WTC11 (cell line): ENCODE results near the gene LATS2. TPM values are rescaled to one million over a fixed set of nuclear protein-coding genes. Genes with fewer than 3 reads are reported as not detected.

Experiments used
- ATAC-seq: fragments of 200-7000 bp; cut with Tn5 transposase; 2 replicates; pipeline ENCODE4 v1.10.0; 2021; ENCODE audit warnings: mild to moderate bottlenecking, moderate library complexity
- CTCF ChIA-PET: fragments of 300-600 bp; sonication (Branson Sonifier 250); formaldehyde crosslinking; loops from one replicate; lab custom pipeline; 2021; ENCODE audit warnings: antibody characterized with exemption; lab: Charles Lee
- POLR2A ChIA-PET: fragments of 350-600 bp; sonication (Branson Sonifier 250); formaldehyde crosslinking; loops from one replicate; lab custom pipeline; 2021; ENCODE audit warnings: antibody characterized with exemption; lab: Charles Lee
- DNase-seq: peaks from one replicate; pipeline ENCODE4 v3.0.0; 2021; ENCODE audit warnings: low spot score
- H3K27ac Mint-ChIP-seq: 2 replicates; pipeline ENCODE4 v1.8.0; 2021; ENCODE audit warnings: mixed read lengths
- H3K27me3 Mint-ChIP-seq: 2 replicates; pipeline ENCODE4 v1.8.0; 2021; ENCODE audit warnings: low read depth, mild to moderate bottlenecking, moderate library complexity, mixed read lengths
- H3K36me3 Mint-ChIP-seq: 2 replicates; pipeline ENCODE4 v1.8.0; 2021; ENCODE audit warnings: mixed read lengths
- H3K4me1 Mint-ChIP-seq: 2 replicates; pipeline ENCODE4 v1.8.0; 2022; ENCODE audit warnings: mixed read lengths
- H3K4me3 Mint-ChIP-seq: 2 replicates; pipeline ENCODE4 v1.8.0; 2021; ENCODE audit warnings: mild to moderate bottlenecking, moderate library complexity, mixed read lengths
- H3K9me3 Mint-ChIP-seq: 2 replicates; pipeline ENCODE4 v1.8.0; 2021; ENCODE audit warnings: mixed read lengths
- CBFB ChIP-seq: sonication (generic); formaldehyde crosslinking; IDR thresholded peaks from 2 replicates; pipeline ENCODE4 v1.8.1; 2022; ENCODE audit warnings: mild to moderate bottlenecking, low read depth, missing genetic modification reagents
- ETV6 ChIP-seq: sonication (generic); formaldehyde crosslinking; IDR thresholded peaks from 2 replicates; pipeline ENCODE4 v1.8.1; 2022; ENCODE audit warnings: mild to moderate bottlenecking, missing genetic modification reagents
- HMGA2 ChIP-seq: fragments of 250-450 bp; sonication (Bioruptor Pico); IDR thresholded peaks from 2 replicates; pipeline ENCODE4 v1.4.0; 2021; ENCODE audit warnings: mild to moderate bottlenecking, moderate library complexity
- IRF2 ChIP-seq: sonication (generic); formaldehyde crosslinking; IDR thresholded peaks from 2 replicates; pipeline ENCODE4 v1.8.0; 2022; ENCODE audit warnings: low read depth, missing genetic modification reagents, borderline replicate concordance
- NFE2L1 ChIP-seq: sonication (generic); formaldehyde crosslinking; IDR thresholded peaks from 2 replicates; pipeline ENCODE4 v1.8.1; 2023; ENCODE audit warnings: missing genetic modification reagents
- NFYB ChIP-seq: sonication (generic); formaldehyde crosslinking; conservative IDR thresholded peaks from 2 replicates; pipeline ENCODE4 v1.8.0; 2022; ENCODE audit warnings: low read depth, missing genetic modification reagents
- OVOL2 ChIP-seq: fragments of 250-450 bp; sonication (Bioruptor Pico); IDR thresholded peaks from 2 replicates; pipeline ENCODE4 v1.9.0; 2021; ENCODE audit warnings: mild to moderate bottlenecking, borderline replicate concordance
- RORB ChIP-seq: fragments of 250-450 bp; sonication (Bioruptor Pico); IDR thresholded peaks from 2 replicates; pipeline ENCODE4 v1.9.0; 2021; ENCODE audit warnings: mild to moderate bottlenecking
- SOX15 ChIP-seq: fragments of 250-450 bp; sonication (Bioruptor Pico); IDR thresholded peaks from 2 replicates; pipeline ENCODE4 v1.9.0; 2021; ENCODE audit warnings: mild to moderate bottlenecking
- ZNF121 ChIP-seq: sonication (generic); formaldehyde crosslinking; IDR thresholded peaks from 2 replicates; pipeline ENCODE4 v1.8.0; 2023; ENCODE audit warnings: missing genetic modification reagents
- ZNF317 ChIP-seq: sonication (generic); formaldehyde crosslinking; IDR thresholded peaks from 2 replicates; pipeline ENCODE4 v1.8.1; 2023; ENCODE audit warnings: low read depth, mild to moderate bottlenecking, moderate library complexity, missing genetic modification reagents, borderline replicate concordance
- total RNA-seq: library from RNA; stranded (reverse); gene quantifications from 3 replicates; pipeline ENCODE4 v1.2.3, GENCODE V29; 2021
- TF ChIP-seq, protein P1 (sequence below): sonication (generic); formaldehyde crosslinking; IDR thresholded peaks from 2 replicates; pipeline ENCODE4 v1.8.0; 2022; ENCODE audit warnings: missing genetic modification reagents
- TF ChIP-seq, protein P2 (sequence below): sonication (generic); formaldehyde crosslinking; IDR thresholded peaks from 2 replicates; pipeline ENCODE4 v1.8.1; 2023; ENCODE audit warnings: mild to moderate bottlenecking, missing genetic modification reagents, moderate library complexity
- TF ChIP-seq, protein P3 (sequence below): sonication (generic); formaldehyde crosslinking; conservative IDR thresholded peaks from 2 replicates; pipeline ENCODE4 v1.8.1; 2023; ENCODE audit warnings: mild to moderate bottlenecking, low read depth, missing genetic modification reagents, moderate library complexity
- TF ChIP-seq, protein P4 (sequence below): fragments of 250-450 bp; sonication (Bioruptor Pico); IDR thresholded peaks from 2 replicates; pipeline ENCODE4 v1.9.0; 2021; ENCODE audit warnings: mild to moderate bottlenecking
- TF ChIP-seq, protein P5 (sequence below): sonication (generic); formaldehyde crosslinking; IDR thresholded peaks from 2 replicates; pipeline ENCODE4 v1.8.1; 2022; ENCODE audit warnings: mild to moderate bottlenecking, missing genetic modification reagents, moderate library complexity, borderline replicate concordance
- TF ChIP-seq, protein P6 (sequence below): sonication (generic); formaldehyde crosslinking; conservative IDR thresholded peaks from 2 replicates; pipeline ENCODE4 v1.8.1; 2022; ENCODE audit warnings: mild to moderate bottlenecking, missing genetic modification reagents

Gene LATS2
- total RNA-seq, 1 experiment from 2014 or later: 28.9 TPM

DNA sequence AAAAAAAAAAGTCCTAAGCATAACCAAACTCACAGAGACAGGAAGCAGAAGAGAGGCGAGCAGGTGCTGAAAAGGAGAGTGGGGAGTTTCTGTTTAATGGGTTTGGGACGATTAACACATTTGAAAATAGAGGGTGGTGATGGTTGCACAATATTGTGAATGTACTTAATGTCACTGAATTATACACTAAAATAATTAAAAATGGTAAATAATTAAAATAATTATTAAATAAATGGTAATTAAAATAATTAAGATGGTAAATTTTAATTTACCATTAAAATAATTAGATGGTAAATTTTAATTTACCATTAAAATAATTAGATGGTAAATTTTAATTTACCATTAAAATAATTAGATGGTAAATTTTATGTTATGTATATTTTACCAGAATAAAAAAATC is 84.0 kb downstream of the LATS2 start:
- DNase-seq: no peak
- H3K27ac Mint-ChIP-seq: no peak overlapping the region
- TF ChIP-seq ETV6 (CRISPR knock-in tag) (no peak), IRF2 (no peak), HMGA2 (CRISPR knock-in tag) (peak; percentile 91), ZNF317 (CRISPR knock-in tag) (no peak)
- TF ChIP-seq, protein P1, sequence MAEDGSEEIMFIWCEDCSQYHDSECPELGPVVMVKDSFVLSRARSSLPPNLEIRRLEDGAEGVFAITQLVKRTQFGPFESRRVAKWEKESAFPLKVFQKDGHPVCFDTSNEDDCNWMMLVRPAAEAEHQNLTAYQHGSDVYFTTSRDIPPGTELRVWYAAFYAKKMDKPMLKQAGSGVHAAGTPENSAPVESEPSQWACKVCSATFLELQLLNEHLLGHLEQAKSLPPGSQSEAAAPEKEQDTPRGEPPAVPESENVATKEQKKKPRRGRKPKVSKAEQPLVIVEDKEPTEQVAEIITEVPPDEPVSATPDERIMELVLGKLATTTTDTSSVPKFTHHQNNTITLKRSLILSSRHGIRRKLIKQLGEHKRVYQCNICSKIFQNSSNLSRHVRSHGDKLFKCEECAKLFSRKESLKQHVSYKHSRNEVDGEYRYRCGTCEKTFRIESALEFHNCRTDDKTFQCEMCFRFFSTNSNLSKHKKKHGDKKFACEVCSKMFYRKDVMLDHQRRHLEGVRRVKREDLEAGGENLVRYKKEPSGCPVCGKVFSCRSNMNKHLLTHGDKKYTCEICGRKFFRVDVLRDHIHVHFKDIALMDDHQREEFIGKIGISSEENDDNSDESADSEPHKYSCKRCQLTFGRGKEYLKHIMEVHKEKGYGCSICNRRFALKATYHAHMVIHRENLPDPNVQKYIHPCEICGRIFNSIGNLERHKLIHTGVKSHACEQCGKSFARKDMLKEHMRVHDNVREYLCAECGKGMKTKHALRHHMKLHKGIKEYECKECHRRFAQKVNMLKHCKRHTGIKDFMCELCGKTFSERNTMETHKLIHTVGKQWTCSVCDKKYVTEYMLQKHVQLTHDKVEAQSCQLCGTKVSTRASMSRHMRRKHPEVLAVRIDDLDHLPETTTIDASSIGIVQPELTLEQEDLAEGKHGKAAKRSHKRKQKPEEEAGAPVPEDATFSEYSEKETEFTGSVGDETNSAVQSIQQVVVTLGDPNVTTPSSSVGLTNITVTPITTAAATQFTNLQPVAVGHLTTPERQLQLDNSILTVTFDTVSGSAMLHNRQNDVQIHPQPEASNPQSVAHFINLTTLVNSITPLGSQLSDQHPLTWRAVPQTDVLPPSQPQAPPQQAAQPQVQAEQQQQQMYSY (CRISPR knock-in tag): no peak
- TF ChIP-seq, all 79 proteins: peak for 1
- H3K4me1 Mint-ChIP-seq: no peaks in the 10 kb centered on the region
- ChIA-PET CTCF (no interaction called here), POLR2A (no interaction called here)
- H3K9me3 Mint-ChIP-seq: no peaks in the 10 kb centered on the region
- no peaks in the 10 kb centered on the region for H3K27me3 Mint-ChIP-seq
- no peak overlapping the region for H3K4me3 Mint-ChIP-seq
- H3K36me3 Mint-ChIP-seq: peaks cover 56% of the 10 kb centered on the region
- ATAC-seq: no peak

DNA sequence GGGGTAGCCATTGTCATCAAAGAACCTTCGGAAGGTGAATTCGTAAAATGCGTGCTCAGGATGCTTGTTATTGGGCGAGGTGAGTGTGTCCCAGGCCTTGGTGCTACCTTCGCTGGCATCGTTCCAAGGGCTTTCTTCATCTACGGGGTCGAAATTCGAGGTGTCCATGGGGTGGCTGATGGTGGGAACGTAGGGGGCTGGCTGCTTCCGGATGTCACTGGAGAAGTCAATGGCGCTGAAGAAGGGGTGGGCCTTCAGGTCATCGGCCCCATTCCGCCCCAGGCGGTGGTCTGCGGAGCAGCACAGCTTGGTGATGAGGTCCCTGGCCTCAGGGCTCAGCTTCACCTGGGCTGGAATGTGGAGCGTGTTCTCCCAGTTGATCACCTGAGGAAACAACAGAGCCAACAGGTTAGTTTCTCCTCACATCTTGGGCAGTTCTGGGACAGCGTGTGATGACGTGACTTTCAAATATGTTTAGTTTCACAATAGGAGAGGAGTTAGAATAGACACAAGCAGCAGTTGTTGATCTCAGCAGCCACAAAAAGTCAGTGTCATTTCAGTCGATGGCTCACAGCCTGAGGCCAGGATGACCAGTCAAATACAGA is 86.3 kb downstream of the LATS2 start:
- DNase-seq (no peak), ATAC-seq (peak; percentile 30; the same call in 1 of the 2 replicates)
- Mint-ChIP-seq H3K9me3 (peaks cover 12% of the 10 kb centered on the region), H3K4me1 (no peaks in the 10 kb centered on the region), H3K27ac (peak overlapping the region; percentile 87; the same call in 1 of the 2 replicates), H3K27me3 (no peaks in the 10 kb centered on the region), H3K36me3 (peaks cover 42% of the 10 kb centered on the region), H3K4me3 (no peak overlapping the region)
- ChIA-PET CTCF (no interaction called here), POLR2A (no interaction called here)
- TF ChIP-seq, protein P2, sequence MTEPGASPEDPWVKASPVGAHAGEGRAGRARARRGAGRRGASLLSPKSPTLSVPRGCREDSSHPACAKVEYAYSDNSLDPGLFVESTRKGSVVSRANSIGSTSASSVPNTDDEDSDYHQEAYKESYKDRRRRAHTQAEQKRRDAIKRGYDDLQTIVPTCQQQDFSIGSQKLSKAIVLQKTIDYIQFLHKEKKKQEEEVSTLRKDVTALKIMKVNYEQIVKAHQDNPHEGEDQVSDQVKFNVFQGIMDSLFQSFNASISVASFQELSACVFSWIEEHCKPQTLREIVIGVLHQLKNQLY: no peak
- TF ChIP-seq, protein P3, sequence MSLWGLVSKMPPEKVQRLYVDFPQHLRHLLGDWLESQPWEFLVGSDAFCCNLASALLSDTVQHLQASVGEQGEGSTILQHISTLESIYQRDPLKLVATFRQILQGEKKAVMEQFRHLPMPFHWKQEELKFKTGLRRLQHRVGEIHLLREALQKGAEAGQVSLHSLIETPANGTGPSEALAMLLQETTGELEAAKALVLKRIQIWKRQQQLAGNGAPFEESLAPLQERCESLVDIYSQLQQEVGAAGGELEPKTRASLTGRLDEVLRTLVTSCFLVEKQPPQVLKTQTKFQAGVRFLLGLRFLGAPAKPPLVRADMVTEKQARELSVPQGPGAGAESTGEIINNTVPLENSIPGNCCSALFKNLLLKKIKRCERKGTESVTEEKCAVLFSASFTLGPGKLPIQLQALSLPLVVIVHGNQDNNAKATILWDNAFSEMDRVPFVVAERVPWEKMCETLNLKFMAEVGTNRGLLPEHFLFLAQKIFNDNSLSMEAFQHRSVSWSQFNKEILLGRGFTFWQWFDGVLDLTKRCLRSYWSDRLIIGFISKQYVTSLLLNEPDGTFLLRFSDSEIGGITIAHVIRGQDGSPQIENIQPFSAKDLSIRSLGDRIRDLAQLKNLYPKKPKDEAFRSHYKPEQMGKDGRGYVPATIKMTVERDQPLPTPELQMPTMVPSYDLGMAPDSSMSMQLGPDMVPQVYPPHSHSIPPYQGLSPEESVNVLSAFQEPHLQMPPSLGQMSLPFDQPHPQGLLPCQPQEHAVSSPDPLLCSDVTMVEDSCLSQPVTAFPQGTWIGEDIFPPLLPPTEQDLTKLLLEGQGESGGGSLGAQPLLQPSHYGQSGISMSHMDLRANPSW (CRISPR knock-in tag): no peak
- TF ChIP-seq HMGA2 (CRISPR knock-in tag) (no peak), NFYB (no peak), RORB (CRISPR knock-in tag) (no peak), ZNF317 (CRISPR knock-in tag) (no peak), ZNF121 (CRISPR knock-in tag) (no peak), NFE2L1 (CRISPR knock-in tag) (no peak), CBFB (CRISPR knock-in tag) (no peak), OVOL2 (CRISPR knock-in tag) (no peak), SOX15 (no peak)
- TF ChIP-seq, protein P4, sequence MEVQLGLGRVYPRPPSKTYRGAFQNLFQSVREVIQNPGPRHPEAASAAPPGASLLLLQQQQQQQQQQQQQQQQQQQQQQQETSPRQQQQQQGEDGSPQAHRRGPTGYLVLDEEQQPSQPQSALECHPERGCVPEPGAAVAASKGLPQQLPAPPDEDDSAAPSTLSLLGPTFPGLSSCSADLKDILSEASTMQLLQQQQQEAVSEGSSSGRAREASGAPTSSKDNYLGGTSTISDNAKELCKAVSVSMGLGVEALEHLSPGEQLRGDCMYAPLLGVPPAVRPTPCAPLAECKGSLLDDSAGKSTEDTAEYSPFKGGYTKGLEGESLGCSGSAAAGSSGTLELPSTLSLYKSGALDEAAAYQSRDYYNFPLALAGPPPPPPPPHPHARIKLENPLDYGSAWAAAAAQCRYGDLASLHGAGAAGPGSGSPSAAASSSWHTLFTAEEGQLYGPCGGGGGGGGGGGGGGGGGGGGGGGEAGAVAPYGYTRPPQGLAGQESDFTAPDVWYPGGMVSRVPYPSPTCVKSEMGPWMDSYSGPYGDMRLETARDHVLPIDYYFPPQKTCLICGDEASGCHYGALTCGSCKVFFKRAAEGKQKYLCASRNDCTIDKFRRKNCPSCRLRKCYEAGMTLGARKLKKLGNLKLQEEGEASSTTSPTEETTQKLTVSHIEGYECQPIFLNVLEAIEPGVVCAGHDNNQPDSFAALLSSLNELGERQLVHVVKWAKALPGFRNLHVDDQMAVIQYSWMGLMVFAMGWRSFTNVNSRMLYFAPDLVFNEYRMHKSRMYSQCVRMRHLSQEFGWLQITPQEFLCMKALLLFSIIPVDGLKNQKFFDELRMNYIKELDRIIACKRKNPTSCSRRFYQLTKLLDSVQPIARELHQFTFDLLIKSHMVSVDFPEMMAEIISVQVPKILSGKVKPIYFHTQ (CRISPR knock-in tag): no peak
- TF ChIP-seq, protein P1 (CRISPR knock-in tag): no peak
- TF ChIP-seq, protein P5, sequence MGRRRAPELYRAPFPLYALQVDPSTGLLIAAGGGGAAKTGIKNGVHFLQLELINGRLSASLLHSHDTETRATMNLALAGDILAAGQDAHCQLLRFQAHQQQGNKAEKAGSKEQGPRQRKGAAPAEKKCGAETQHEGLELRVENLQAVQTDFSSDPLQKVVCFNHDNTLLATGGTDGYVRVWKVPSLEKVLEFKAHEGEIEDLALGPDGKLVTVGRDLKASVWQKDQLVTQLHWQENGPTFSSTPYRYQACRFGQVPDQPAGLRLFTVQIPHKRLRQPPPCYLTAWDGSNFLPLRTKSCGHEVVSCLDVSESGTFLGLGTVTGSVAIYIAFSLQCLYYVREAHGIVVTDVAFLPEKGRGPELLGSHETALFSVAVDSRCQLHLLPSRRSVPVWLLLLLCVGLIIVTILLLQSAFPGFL (CRISPR knock-in tag): no peak
- TF ChIP-seq, protein P6, sequence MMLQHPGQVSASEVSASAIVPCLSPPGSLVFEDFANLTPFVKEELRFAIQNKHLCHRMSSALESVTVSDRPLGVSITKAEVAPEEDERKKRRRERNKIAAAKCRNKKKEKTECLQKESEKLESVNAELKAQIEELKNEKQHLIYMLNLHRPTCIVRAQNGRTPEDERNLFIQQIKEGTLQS (CRISPR knock-in tag): no peak
